SU-DHL-6 (cell line): ENCODE measurements around the gene FOXG1.

Source experiments
- H2AFZ ChIP-seq: fragments of 200-600 bp; sonication (generic); 2 replicates; pipeline ENCODE4 v1.6.1; 2014; ENCODE audit warnings: low read depth, mild to moderate bottlenecking, moderate library complexity, mixed read lengths, antibody characterized with exemption, low read length; ENCODE audit not compliant: severe bottlenecking
- H3F3A ChIP-seq: fragments of 200-600 bp; shearing (Covaris generic); 2 replicates; pipeline ENCODE4 v1.6.0; 2016; ENCODE audit warnings: antibody characterized with exemption, mild to moderate bottlenecking; ENCODE audit not compliant: insufficient read depth
- H3K27ac ChIP-seq: fragments of 200-600 bp; sonication (generic); 2 replicates; pipeline ENCODE4 v1.5.1; 2016; ENCODE audit warnings: low read depth, mild to moderate bottlenecking, low read length, moderate library complexity, mixed read lengths
- H3K27me3 ChIP-seq: fragments of 200-600 bp; sonication (generic), shearing (Covaris generic); 2 replicates; pipeline ENCODE4 v1.6.0; 2014; ENCODE audit warnings: mild to moderate bottlenecking, low read length
- H3K36me3 ChIP-seq: fragments of 200-600 bp; sonication (generic); 2 replicates; pipeline ENCODE4 v1.6.1; 2014; ENCODE audit warnings: mild to moderate bottlenecking, low read length, mixed read lengths
- H3K4me2 ChIP-seq: fragments of 300-600, 200-600 bp; shearing (Covaris generic), sonication (generic); 2 replicates; pipeline ENCODE4 v1.6.0; 2014; ENCODE audit warnings: low read length, low read depth, mild to moderate bottlenecking; ENCODE audit not compliant: poor library complexity, severe bottlenecking
- H3K4me3 ChIP-seq: fragments of 200-600 bp; sonication (generic); 2 replicates; pipeline ENCODE4 v1.5.1; 2014; ENCODE audit warnings: antibody characterized with exemption, low read length, mild to moderate bottlenecking, mixed read lengths; ENCODE audit not compliant: insufficient read depth, poor library complexity, severe bottlenecking
- H3K79me2 ChIP-seq: fragments of 200-600 bp; sonication (generic); 2 replicates; pipeline ENCODE4 v1.6.1; 2014; ENCODE audit warnings: mild to moderate bottlenecking, low read length, moderate library complexity; ENCODE audit not compliant: insufficient read depth
- H3K9ac ChIP-seq: fragments of 200-600 bp; sonication (generic); 2 replicates; pipeline ENCODE4 v1.7.0; 2014; ENCODE audit warnings: mild to moderate bottlenecking, low read length
- H3K9me2 ChIP-seq: fragments of 200-600 bp; sonication (generic); replicated peaks from 2 replicates; pipeline ENCODE4 v1.6.1; 2014; ENCODE audit warnings: low read length; ENCODE audit not compliant: insufficient read depth
- H3K9me3 ChIP-seq: fragments of 200-600 bp; sonication (generic); 2 replicates; pipeline ENCODE4 v1.6.1; 2014; ENCODE audit warnings: low read length, mixed read lengths; ENCODE audit not compliant: insufficient read depth
- H4K20me1 ChIP-seq: fragments of 200-600 bp; sonication (generic); 2 replicates; pipeline ENCODE4 v1.6.1; 2014; ENCODE audit warnings: low read depth, mild to moderate bottlenecking, antibody characterized with exemption, low read length, moderate library complexity, mixed read lengths
- EZH2phosphoT487 ChIP-seq: fragments of 200-600 bp; sonication (generic), shearing (Covaris generic); conservative IDR thresholded peaks from 2 replicates; pipeline ENCODE4 v1.6.1; 2018; ENCODE audit warnings: mild to moderate bottlenecking, antibody characterized with exemption, low read length, moderate library complexity, mixed read lengths
- TF ChIP-seq, protein P1 (sequence below): fragments of 200-600 bp; sonication (generic); IDR thresholded peaks from one replicate; pipeline ENCODE4 v1.5.1; 2017; ENCODE audit warnings: antibody characterized with exemption, mild to moderate bottlenecking, low read length, moderate library complexity; ENCODE audit not compliant: insufficient read depth, poor library complexity, severe bottlenecking

The FOXG1 gene

DNA sequence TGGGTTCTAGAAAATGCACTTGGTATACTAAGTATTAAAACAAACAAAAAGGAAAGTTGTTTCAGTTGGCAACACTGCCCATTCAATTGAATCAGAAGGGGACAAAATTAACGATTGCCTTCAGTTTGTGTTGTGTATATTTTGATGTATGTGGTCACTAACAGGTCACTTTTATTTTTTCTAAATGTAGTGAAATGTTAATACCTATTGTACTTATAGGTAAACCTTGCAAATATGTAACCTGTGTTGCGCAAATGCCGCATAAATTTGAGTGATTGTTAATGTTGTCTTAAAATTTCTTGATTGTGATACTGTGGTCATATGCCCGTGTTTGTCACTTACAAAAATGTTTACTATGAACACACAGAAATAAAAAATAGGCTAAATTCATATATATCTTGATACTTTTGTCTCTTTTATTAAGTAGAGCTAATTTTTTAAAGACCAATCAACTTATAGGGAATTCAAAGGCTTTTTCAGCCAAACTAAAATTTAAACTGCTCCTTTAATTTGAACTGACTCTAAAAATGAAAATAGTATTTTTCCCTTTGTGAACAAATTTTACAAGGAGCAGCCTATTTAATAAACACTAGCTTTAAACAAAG, 2.8 kb downstream of the FOXG1 start:
- Histone ChIP-seq H3K79me2 (no peaks in the 10 kb centered on the region), H3K9me2 (no peaks in the 10 kb centered on the region), H3K36me3 (no peaks in the 10 kb centered on the region), H3F3A (no peaks in the 10 kb centered on the region), H3K27ac (no peak overlapping the region), H3K27me3 (no peaks in the 10 kb centered on the region), H2AFZ (no peak overlapping the region), H3K9me3 (no peaks in the 10 kb centered on the region), H3K4me3 (no peak overlapping the region), H3K4me2 (no peak overlapping the region), H3K9ac (no peak overlapping the region), H4K20me1 (no peaks in the 10 kb centered on the region)
- TF ChIP-seq, protein P1, sequence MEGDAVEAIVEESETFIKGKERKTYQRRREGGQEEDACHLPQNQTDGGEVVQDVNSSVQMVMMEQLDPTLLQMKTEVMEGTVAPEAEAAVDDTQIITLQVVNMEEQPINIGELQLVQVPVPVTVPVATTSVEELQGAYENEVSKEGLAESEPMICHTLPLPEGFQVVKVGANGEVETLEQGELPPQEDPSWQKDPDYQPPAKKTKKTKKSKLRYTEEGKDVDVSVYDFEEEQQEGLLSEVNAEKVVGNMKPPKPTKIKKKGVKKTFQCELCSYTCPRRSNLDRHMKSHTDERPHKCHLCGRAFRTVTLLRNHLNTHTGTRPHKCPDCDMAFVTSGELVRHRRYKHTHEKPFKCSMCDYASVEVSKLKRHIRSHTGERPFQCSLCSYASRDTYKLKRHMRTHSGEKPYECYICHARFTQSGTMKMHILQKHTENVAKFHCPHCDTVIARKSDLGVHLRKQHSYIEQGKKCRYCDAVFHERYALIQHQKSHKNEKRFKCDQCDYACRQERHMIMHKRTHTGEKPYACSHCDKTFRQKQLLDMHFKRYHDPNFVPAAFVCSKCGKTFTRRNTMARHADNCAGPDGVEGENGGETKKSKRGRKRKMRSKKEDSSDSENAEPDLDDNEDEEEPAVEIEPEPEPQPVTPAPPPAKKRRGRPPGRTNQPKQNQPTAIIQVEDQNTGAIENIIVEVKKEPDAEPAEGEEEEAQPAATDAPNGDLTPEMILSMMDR: no peak
- TF ChIP-seq EZH2phosphoT487: no peak

DNA sequence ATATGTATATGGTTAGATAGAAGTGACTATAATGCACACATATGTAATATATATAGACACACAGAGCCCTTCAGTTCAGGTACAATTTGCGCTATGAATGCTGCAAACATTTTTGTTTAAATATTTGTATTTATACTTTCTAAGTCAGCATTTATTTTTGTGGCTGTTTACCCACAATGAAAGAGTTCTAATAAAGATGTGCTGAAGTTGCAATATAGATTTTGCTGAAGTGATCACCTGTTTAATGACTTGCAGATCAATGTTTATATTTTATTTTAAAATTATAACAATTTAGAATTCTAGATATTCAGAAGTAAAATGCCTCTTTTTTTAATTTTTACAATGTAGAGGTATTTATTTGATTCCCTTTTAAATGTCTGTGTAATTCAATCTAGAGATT, 3.5 kb downstream of the FOXG1 start:
- no peak overlapping the region for H2AFZ ChIP-seq
- H3K36me3 ChIP-seq: no peaks in the 10 kb centered on the region
- no peaks in the 10 kb centered on the region for H3F3A ChIP-seq
- no peaks in the 10 kb centered on the region for H3K9me2 ChIP-seq
- H4K20me1 ChIP-seq: no peaks in the 10 kb centered on the region
- no peaks in the 10 kb centered on the region for H3K79me2 ChIP-seq
- no peak overlapping the region for H3K9ac ChIP-seq
- H3K4me2 ChIP-seq: no peak overlapping the region
- H3K27ac ChIP-seq: no peak overlapping the region
- no peaks in the 10 kb centered on the region for H3K9me3 ChIP-seq
- TF ChIP-seq, protein P1: no peak
- TF ChIP-seq EZH2phosphoT487: no peak
- no peaks in the 10 kb centered on the region for H3K27me3 ChIP-seq
- no peak overlapping the region for H3K4me3 ChIP-seq

DNA sequence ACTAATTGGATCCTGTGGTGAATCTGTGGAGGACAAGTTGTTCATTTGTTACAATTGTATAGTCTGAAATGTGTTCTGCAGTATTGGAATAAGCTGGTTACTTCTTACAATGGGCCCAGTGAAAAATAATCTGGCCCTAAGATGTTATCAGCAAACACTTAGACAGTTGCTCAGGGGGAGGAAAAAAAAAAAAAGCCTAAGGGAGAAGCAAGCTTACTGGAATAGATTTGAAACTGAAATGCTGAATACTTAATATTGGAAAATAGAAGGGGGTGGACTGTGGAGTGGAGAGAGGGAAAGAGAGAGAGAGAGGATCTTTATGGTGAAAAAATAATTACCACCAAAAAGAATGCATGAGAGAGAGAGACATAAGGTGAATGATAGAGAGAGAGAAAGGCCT, 4.0 kb downstream of the FOXG1 start:
- H3K9me3 ChIP-seq: no peaks in the 10 kb centered on the region
- no peak overlapping the region for H3K4me3 ChIP-seq
- no peak overlapping the region for H3K27ac ChIP-seq
- H3K79me2 ChIP-seq: no peaks in the 10 kb centered on the region
- H3K9me2 ChIP-seq: no peaks in the 10 kb centered on the region
- H3K4me2 ChIP-seq: no peak overlapping the region
- H2AFZ ChIP-seq: peak overlapping the region; percentile 57
- H3K9ac ChIP-seq: no peak overlapping the region
- no peak for TF ChIP-seq EZH2phosphoT487
- TF ChIP-seq, protein P1: no peak
- no peaks in the 10 kb centered on the region for H3F3A ChIP-seq
- H3K27me3 ChIP-seq: no peaks in the 10 kb centered on the region
- no peaks in the 10 kb centered on the region for H4K20me1 ChIP-seq
- H3K36me3 ChIP-seq: no peaks in the 10 kb centered on the region
